A673 (cell line): ENCODE measurements around the gene SLC36A3.

Experiments
- EZH2 ChIP-seq: fragments of 200-600 bp; sonication (generic); IDR thresholded peaks from 2 replicates; pipeline ENCODE4 v1.6.1; 2017; ENCODE audit warnings: borderline replicate concordance, low read depth, mild to moderate bottlenecking, mixed read lengths, antibody characterized with exemption, low read length; ENCODE audit not compliant: poor library complexity, severe bottlenecking
- TF ChIP-seq, protein P1 (sequence below): fragments of 300-800, 200-600 bp; sonication (generic); conservative IDR thresholded peaks from 2 replicates; pipeline ENCODE4 v1.5.1; 2017; ENCODE audit warnings: low read depth, mild to moderate bottlenecking, antibody characterized with exemption, low read length, moderate library complexity, mixed read lengths

GRCh38 chr5:151348789-151349188 lies 45.2 kb upstream of the SLC36A3 start:
- TF ChIP-seq, protein P1, sequence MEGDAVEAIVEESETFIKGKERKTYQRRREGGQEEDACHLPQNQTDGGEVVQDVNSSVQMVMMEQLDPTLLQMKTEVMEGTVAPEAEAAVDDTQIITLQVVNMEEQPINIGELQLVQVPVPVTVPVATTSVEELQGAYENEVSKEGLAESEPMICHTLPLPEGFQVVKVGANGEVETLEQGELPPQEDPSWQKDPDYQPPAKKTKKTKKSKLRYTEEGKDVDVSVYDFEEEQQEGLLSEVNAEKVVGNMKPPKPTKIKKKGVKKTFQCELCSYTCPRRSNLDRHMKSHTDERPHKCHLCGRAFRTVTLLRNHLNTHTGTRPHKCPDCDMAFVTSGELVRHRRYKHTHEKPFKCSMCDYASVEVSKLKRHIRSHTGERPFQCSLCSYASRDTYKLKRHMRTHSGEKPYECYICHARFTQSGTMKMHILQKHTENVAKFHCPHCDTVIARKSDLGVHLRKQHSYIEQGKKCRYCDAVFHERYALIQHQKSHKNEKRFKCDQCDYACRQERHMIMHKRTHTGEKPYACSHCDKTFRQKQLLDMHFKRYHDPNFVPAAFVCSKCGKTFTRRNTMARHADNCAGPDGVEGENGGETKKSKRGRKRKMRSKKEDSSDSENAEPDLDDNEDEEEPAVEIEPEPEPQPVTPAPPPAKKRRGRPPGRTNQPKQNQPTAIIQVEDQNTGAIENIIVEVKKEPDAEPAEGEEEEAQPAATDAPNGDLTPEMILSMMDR: no peak
- no peak for TF ChIP-seq EZH2
